Ammon's horn (tissue), 1 donor: ENCODE data around the gene CTNNA1.

Experiments
- DNase-seq: peaks from one replicate; pipeline ENCODE4 v3.0.0-alpha.2; 2016; ENCODE audit warnings: low spot score

The CTNNA1 gene

DNA sequence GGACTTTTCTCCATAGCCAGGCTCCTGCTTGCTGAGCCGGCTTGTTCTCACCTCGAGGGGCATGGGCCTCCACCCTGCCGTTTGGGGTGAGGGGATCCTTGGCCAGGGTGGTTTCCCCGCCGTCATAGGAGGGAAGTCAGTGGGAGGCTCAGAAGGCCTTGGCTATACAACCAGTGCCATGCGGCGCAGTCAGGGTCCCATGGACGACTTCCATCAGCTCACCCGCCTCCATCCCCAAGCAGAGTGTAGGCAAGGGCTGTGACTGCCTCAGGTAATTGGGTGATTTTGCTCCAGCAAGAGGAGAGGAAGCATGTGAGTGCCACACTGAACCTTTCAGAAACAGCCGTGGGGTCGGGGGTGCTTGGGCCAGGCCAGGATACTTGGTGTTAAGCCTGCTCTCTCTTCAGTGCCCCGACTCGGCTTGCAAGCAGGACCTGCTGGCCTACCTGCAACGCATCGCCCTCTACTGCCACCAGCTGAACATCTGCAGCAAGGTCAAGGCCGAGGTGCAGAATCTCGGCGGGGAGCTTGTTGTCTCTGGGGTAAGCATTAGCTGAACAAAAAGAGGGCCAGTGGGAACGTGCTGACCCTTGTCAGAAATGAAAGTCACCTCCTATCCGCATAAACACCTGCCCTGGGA is 179.1 kb downstream of the CTNNA1 start:
- no peak for DNase-seq

DNA sequence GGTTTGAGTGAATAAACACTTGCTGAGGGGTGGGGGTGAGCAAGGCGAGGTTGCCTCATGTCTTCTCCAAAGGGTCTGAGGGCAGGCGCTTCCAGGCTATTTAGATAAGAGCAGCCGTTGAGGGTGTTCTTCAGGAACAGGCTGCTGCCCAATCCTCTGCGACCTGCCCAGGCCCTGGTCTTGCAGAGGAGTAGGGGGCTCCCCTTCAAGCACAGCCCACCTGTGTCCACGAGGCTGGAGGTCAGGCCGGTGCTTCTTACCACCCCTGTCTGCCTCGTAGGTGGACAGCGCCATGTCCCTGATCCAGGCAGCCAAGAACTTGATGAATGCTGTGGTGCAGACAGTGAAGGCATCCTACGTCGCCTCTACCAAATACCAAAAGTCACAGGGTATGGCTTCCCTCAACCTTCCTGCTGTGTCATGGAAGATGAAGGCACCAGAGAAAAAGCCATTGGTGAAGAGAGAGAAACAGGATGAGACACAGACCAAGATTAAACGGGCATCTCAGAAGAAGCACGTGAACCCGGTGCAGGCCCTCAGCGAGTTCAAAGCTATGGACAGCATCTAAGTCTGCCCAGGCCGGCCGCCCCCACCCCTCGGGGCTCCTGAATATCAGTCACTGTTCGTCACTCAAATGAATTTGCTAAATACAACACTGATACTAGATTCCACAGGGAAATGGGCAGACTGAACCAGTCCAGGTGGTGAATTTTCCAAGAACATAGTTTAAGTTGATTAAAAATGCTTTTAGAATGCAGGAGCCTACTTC is 180.5 kb downstream of the CTNNA1 start:
- DNase-seq, result no peak

GRCh38 chr5:138934971-138935370 is 181.7 kb downstream of the CTNNA1 start:
- no peak for DNase-seq

DNA sequence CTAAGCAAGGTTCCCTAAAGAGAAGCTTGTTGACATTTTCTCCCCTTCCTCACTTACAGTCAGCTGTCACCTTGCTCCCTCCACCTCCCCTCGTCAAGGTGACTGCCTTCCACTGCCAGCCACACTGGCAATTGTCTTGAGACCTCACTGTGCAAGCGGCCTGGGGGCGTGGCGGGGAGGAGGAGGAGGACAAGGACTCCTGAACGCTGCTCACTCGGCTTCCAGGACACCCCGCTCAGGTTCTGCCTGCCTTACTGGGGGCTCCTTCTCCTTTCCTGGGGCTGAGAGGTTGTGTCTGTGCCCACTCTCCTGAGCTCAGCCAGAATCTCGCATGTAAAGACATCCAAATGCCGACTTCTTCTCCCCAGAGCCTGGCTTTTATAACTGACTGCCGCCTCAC is 182.2 kb downstream of the CTNNA1 start:
- DNase-seq, result no peak

GRCh38 chr5:138936225-138936967 is 183.2 kb downstream of the CTNNA1 start:
- DNase-seq, result no peak

- DNase-seq, result no peak
Measured at GRCh38 chr5:138936968-138937345, 183.7 kb downstream of the CTNNA1 start.

- no peak for DNase-seq
Measured at GRCh38 chr5:138937392-138938387, 184.5 kb downstream of the CTNNA1 start.

DNA sequence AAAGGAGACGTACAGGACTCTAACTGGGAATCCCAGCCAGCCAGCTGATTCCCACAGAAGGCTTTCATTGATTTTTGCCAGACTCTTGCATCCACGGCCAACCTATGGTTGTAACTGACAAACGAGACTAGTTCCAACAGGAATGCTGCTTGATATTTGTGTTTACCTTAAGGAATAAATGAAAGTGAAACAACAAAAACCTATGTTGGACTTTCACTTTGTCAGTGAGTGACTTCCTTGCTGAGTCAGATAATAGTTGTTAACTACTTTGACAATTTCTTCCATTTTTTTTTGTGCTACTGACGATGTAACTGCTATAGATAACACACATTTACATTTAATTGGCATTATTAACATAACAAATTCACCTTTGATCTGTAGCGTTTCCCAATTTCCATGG is 185.3 kb downstream of the CTNNA1 start:
- no peak for DNase-seq

DNA sequence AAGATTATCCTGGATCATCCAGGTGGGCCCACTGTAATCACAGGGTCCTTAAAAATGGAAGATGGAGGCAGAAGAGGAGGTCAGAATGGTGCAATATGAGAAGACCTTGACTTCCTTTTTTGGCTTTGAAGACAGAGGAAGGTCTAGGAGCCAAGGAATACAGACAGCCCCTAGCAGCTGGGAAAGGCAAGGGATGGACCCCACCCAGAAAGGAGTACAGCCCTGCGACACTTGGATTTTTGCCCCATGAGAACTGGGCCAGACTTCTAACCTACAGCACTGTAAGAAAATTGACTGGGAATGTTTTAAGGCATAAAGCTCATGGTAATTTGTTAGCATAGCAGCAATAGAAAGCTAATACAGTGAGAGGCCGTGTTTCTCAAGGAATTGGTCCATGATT is 188.8 kb downstream of the CTNNA1 start:
- no peak for DNase-seq

- no peak for DNase-seq
Measured at GRCh38 chr5:138942861-138943260, 189.6 kb downstream of the CTNNA1 start.

DNA sequence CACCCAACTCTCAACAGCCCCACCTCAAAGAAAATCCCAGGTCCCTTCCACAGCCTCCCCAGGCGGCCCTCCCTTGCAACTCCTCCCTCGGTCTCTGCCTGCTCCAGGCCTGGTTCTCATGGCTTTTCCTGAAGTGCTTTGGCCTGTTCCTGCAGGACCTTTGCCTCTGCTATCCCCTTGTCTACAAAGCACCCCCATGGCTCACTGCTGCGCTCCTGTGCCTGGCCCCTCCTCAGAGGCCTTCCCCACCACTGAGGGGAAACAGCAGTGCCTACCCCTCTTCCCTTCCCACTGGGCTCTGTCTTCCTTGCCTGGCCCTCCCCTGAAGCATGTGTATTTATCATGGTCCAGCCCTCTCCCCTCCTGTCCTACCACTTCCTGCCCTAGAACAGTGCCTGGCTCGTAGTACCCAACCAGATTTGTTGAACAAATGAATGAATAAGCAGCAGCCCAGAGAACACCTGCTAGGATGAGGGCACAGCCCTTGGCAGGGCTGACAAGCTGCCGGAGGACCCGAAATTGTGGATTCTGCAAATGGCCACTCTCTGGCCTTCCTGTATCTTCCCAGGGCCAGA is 190.5 kb downstream of the CTNNA1 start:
- DNase-seq, result no peak

GRCh38 chr5:138944527-138945322 is 191.5 kb downstream of the CTNNA1 start:
- no peak for DNase-seq

GRCh38 chr5:138945421-138946240 is 192.4 kb downstream of the CTNNA1 start:
- peak; percentile 48 for DNase-seq

GRCh38 chr5:138946241-138946623 is 193.0 kb downstream of the CTNNA1 start:
- peak; percentile 75 for DNase-seq

GRCh38 chr5:138946831-138947560 is 193.8 kb downstream of the CTNNA1 start:
- DNase-seq, result no peak

GRCh38 chr5:138947780-138948179 is 194.6 kb downstream of the CTNNA1 start:
- DNase-seq, result no peak

DNA sequence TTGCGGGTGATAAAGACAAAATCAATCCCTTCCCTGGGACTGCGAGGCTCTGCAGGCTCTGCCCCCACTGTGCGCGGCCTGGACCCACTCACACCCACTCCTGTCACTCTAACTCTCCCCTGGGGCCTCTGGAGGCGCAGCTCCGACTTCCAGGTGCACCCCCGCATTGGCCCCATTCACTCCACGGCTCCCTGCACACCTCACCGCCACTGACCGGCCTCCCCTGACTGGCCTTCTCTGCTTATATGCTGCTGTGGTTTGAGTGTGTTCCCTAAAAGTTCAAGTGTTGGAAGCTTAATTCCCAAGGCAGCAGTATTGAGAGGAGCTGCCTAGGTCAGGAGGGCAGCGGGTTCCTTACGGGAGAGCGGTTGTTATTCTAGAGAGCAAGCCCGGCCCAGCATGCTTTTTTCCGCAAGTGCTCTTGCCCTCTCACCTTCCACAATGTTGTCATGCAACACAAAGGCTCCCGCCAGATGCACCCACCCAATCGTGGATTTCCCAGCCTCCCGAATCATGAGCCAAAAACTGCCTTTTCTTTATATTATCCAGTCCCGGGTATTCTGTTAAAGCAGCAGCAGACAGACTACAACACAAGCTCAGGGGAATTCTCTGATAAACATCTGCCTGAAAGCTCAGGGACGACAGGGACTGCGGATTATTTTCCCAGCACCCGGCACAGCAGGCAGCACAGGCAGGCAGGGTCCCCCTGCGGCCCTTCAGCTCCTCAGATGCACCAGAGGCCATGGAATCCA is 195.4 kb downstream of the CTNNA1 start:
- no peak for DNase-seq

GRCh38 chr5:138949223-138949574 is 196.0 kb downstream of the CTNNA1 start:
- no peak for DNase-seq
